ENCODE measurements around the gene FOXO4. TPM values are rescaled to one million over a fixed set of nuclear protein-coding genes. Genes with fewer than 3 reads are reported as not detected.

Gene FOXO4
- total RNA-seq, 1 experiment from 2014 or later = 17.7 TPM

DNA sequence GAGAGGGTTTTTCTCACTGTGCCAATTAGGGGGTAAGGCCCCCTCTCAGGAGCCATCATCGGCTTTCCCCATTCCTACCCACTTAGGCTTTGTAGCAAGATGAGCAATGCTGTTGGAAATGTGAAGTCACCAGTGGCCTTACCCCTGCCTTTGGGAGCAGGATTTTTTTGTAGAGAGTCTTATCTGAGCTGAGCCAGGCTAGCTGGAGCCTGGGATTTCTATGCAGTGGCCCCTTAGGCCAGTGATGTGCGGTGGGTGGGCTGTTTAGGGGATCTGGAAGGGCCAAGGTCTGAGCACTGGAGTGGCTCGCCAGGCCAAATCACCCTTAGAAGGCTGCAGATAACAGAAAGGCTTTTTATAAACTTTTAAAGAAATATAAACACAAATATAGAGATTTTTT is 6.6 kb downstream of the FOXO4 start:
- Histone ChIP-seq H3K27me3 (ENCODE audit: insufficient read depth, low read length) (no peaks in the 10 kb centered on the region; the same call in 1 of the 2 replicates), H2AK5ac (ENCODE audit: insufficient read length, low read length) (no peak overlapping the region), H3K27ac (ENCODE audit: insufficient read length, low read depth, low read length) (no peak overlapping the region), H3K4ac (ENCODE audit: low read depth, low read length) (no peak overlapping the region), H3K9ac (ENCODE audit: extremely low read depth, insufficient read length, low read length) (no peak overlapping the region), H3K79me2 (ENCODE audit: insufficient read depth, low read length) (no peaks in the 10 kb centered on the region), H2BK15ac (ENCODE audit: low read depth, low read length) (no peak overlapping the region), H4K20me1 (ENCODE audit: control insufficient read depth, insufficient read depth, insufficient read length) (no peaks in the 10 kb centered on the region), H3K79me1 (ENCODE audit: insufficient read depth, low read depth, low read length, poor library complexity, severe bottlenecking) (no peaks in the 10 kb centered on the region), H3K4me1 (ENCODE audit: insufficient read depth, low read length) (peaks cover 9% of the 10 kb centered on the region; the same call in 1 of the 2 replicates), H3K18ac (ENCODE audit: insufficient read length, low read depth, low read length) (no peak overlapping the region), H3K9me3 (ENCODE audit: control insufficient read depth, low read depth, low read length) (peaks cover 9% of the 10 kb centered on the region), H2BK120ac (ENCODE audit: low read depth, low read length, poor library complexity, severe bottlenecking) (no peak overlapping the region), H2AFZ (ENCODE audit: low read length) (no peak overlapping the region), H3K14ac (ENCODE audit: insufficient read depth, low read length) (no peak overlapping the region), H3K4me2 (ENCODE audit: insufficient read depth, insufficient read length, low read length) (no peak overlapping the region), H3K23me2 (ENCODE audit: insufficient read length, low read depth, low read length, poor library complexity, severe bottlenecking) (no peaks in the 10 kb centered on the region), H2BK12ac (ENCODE audit: insufficient read length, low read depth, low read length) (no peak overlapping the region), H2BK5ac (ENCODE audit: insufficient read length, low read length) (no peak overlapping the region), H4K8ac (replicated peaks; ENCODE audit: insufficient read length, low read depth, low read length) (no peak overlapping the region), H4K91ac (ENCODE audit: insufficient read length, low read depth, low read length) (no peak overlapping the region), H3K23ac (ENCODE audit: insufficient read length, low read depth, low read length) (no peak overlapping the region), H3T11ph (ENCODE audit: low read length) (no peak overlapping the region), H4K5ac (ENCODE audit: insufficient read length, low read depth, low read length) (no peak overlapping the region), H2BK20ac (ENCODE audit: low read depth, low read length, poor library complexity, severe bottlenecking) (no peak overlapping the region), H3K56ac (ENCODE audit: insufficient read length, low read depth, low read length) (no peak overlapping the region)
- WGBS (ENCODE audit: extremely low coverage, insufficient read length, low lambda C conversion rate) = no CpG with 5 or more reads among the region's 3 CpGs
- Mint-ChIP-seq H3K27me3 (ENCODE audit: low read depth) (peaks cover 44% of the 10 kb centered on the region), H3K4me3 (no peak overlapping the region), H3K27ac (peak overlapping the region in 1 of 3 experiments; percentile 82; a peak in 1 of 7 replicates), H3K36me3 (ENCODE audit: insufficient read depth in 1 of 3, low read depth in 3 of 3) (peaks cover 2 to 12% (median 10%) of the 10 kb centered on the region in 3 experiments; a peak in 5 of 7 replicates), H3K9me3 (peaks cover 70 to 78% of the 10 kb centered on the region in 2 experiments), H3K4me1 (peaks cover 53 to 67% of the 10 kb centered on the region in 2 experiments)
- DNase-seq = no peak
- TF ChIP-seq, protein P1, sequence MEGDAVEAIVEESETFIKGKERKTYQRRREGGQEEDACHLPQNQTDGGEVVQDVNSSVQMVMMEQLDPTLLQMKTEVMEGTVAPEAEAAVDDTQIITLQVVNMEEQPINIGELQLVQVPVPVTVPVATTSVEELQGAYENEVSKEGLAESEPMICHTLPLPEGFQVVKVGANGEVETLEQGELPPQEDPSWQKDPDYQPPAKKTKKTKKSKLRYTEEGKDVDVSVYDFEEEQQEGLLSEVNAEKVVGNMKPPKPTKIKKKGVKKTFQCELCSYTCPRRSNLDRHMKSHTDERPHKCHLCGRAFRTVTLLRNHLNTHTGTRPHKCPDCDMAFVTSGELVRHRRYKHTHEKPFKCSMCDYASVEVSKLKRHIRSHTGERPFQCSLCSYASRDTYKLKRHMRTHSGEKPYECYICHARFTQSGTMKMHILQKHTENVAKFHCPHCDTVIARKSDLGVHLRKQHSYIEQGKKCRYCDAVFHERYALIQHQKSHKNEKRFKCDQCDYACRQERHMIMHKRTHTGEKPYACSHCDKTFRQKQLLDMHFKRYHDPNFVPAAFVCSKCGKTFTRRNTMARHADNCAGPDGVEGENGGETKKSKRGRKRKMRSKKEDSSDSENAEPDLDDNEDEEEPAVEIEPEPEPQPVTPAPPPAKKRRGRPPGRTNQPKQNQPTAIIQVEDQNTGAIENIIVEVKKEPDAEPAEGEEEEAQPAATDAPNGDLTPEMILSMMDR (conservative IDR thresholded peaks at IDR 0.05) = no peak
